ENCODE measurements around the gene UQCRHL. TPM values are rescaled to one million over a fixed set of nuclear protein-coding genes. Genes with fewer than 3 reads are reported as not detected.
"Not testable (repeated sequence)": the region's sequence is repeated elsewhere in the genome, so short reads cannot be mapped to it uniquely, and the experiment has no call there.

UQCRHL gene
- total RNA-seq, 2 experiments from 2014 or later, result 1.9 to 2.0 TPM

DNA sequence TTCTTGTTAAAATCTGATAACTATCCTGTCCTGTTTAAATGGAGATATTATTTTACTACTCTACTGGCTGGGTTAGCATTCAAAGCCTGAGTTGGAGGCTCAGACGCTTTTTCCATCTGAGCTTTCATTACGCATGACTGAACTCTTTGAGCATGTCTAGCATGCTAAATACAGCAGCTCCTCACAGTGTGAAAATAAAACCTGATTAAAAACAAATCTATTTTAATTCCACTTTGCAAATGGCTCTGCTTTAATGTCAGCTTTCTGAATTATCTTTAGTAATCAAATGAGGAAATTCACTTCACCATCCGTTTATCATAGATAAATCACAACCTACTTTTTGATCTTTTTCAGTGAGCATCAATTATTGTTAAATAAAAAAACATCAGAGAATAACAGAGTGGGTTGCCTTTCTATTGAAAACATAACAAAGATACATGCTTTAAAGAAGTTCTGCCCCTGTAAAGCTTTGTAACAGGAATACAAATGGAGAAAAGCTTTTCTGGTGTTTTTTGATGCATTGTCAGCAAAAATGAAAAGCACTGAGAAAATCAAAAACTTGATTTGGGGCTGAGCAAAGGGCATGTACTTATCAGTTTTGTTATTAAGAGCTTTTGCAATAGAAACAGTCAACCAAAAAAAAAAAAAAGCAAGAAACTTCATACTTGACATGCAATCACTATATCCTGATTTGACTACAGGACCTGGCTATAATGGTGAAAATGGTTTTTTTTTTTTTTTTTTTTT lies 36.5 kb upstream of the UQCRHL start:
- H3K4me1 Mint-ChIP-seq, result peaks cover 27% of the 10 kb centered on the region
- H3K4me3 Mint-ChIP-seq, result peak overlapping the region; percentile 25
- H3K9me3 Mint-ChIP-seq, result no peaks in the 10 kb centered on the region
- H3K27ac Mint-ChIP-seq, result no peak overlapping the region
- H3K36me3 Mint-ChIP-seq, result peaks cover 5% of the 10 kb centered on the region
- DNase-seq, result no peak
- H3K27me3 Mint-ChIP-seq, result no peaks in the 10 kb centered on the region

DNA sequence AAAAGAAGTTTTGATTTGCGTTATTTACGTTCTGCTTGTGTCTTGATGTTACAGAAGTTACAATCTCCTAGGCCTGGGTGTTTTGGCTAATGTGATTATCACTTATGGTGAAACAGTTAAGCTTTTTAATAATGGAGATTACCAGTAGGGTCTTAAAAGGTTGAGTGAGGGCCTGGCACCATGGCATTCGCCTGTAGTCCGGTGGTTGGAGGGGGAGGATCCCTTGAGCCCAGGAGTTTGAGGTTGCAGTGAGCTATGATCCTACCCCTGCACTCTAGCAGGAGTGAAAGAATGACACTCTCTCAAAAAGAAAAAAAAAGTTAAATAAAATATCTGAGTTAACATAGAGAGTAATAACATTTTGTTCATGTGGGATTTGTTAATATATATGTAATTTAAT lies 31.3 kb upstream of the UQCRHL start:
- Mint-ChIP-seq H3K36me3 (peaks cover 3% of the 10 kb centered on the region), H3K27me3 (no peaks in the 10 kb centered on the region), H3K4me1 (peaks cover 23% of the 10 kb centered on the region), H3K4me3 (no peak overlapping the region), H3K27ac (no peak overlapping the region), H3K9me3 (no peaks in the 10 kb centered on the region)
- DNase-seq, result no peak

- Mint-ChIP-seq H3K4me3 (peak overlapping the region; percentile 89), H3K36me3 (peaks cover 5% of the 10 kb centered on the region), H3K27ac (peak overlapping the region; percentile 38), H3K4me1 (peaks cover 25% of the 10 kb centered on the region), H3K9me3 (no peaks in the 10 kb centered on the region), H3K27me3 (no peaks in the 10 kb centered on the region)
- no peak for DNase-seq
These were observed 30.5 kb upstream of the UQCRHL start for GRCh38 chr1:15837931-15838330.

GRCh38 chr1:15836772-15837669 lies 29.6 kb upstream of the UQCRHL start:
- Mint-ChIP-seq H3K36me3 (peaks cover 5% of the 10 kb centered on the region), H3K27me3 (no peaks in the 10 kb centered on the region), H3K4me1 (peaks cover 26% of the 10 kb centered on the region), H3K27ac (peak overlapping the region; percentile 98), H3K4me3 (peak overlapping the region; percentile 89), H3K9me3 (no peaks in the 10 kb centered on the region)
- DNase-seq, result peak; percentile 85

DNA sequence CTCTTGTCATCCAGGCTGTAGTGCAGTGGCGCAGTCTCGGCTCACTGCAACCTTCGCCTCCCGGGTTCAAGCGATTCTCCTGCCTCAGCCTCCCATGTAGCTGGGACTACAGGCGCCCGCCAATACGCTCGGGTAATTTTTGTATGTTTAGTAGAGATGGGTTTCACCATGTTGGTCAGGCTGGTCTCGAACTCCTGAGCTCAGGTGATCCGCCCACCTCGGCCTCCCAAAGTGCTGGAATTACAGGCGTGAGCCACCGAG lies 29.0 kb upstream of the UQCRHL start:
- not testable (repeated sequence) for H3K27me3 Mint-ChIP-seq, DNase-seq, H3K9me3 Mint-ChIP-seq

DNA sequence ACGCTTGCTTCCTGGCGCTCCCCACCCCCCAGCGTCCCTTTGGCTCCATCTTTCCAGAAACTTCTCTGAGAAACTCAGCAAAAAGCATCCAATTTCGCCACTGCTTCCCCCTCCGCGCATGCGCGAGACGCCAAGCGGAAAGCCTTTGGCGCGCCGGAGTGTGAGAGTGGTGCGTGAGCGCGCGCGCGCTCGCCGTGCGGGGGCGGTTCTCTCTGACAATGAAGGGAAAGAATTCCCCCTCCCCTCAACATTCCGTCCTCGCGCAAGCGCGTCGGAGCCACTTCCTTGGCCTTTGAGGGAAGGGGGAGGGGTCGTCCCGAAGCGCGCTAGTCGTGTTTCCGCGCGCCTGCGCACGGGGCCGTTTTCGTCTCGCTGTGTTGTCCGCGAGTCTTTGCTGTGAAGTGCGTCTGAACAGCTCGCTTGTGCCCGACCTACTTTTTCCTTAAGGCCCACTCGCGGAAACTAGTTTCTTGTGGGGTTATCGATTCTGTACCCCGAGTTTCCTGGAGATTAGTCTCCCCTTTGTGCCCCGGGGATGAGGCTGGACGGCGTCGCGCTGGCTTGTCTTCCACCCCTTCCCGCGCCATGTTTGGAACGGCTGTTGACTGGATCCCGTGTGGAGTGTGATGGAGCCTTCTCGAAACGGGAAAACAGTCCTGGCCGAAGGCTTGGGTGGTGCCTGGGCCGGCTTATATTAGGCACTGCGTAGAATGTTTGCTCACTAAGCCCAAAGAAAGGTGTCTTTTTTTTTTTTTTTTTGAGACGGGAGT lies 28.5 kb upstream of the UQCRHL start:
- H3K4me1 Mint-ChIP-seq, result peaks cover 31% of the 10 kb centered on the region
- no peaks in the 10 kb centered on the region for H3K27me3 Mint-ChIP-seq
- peaks cover 10% of the 10 kb centered on the region for H3K36me3 Mint-ChIP-seq
- H3K9me3 Mint-ChIP-seq, result no peaks in the 10 kb centered on the region
- H3K27ac Mint-ChIP-seq, result peak overlapping the region; percentile 98
- peak overlapping the region; percentile 89 for H3K4me3 Mint-ChIP-seq
- peak; percentile 97 for DNase-seq

More for the DNA sequence above, 29.0 kb upstream of the UQCRHL start:
- H3K4me1 Mint-ChIP-seq, result peaks cover 31% of the 10 kb centered on the region
- H3K36me3 Mint-ChIP-seq, result not testable (repeated sequence)
- H3K27ac Mint-ChIP-seq, result peak overlapping the region; percentile 98
- H3K4me3 Mint-ChIP-seq, result peak overlapping the region; percentile 89

- Mint-ChIP-seq H3K4me3 (peak overlapping the region; percentile 89), H3K4me1 (peaks cover 31% of the 10 kb centered on the region), H3K36me3 (peaks cover 10% of the 10 kb centered on the region), H3K27ac (peak overlapping the region; percentile 98), H3K27me3 (no peaks in the 10 kb centered on the region), H3K9me3 (no peaks in the 10 kb centered on the region)
- no peak for DNase-seq
These were observed 27.8 kb upstream of the UQCRHL start for GRCh38 chr1:15835205-15835740.

DNA sequence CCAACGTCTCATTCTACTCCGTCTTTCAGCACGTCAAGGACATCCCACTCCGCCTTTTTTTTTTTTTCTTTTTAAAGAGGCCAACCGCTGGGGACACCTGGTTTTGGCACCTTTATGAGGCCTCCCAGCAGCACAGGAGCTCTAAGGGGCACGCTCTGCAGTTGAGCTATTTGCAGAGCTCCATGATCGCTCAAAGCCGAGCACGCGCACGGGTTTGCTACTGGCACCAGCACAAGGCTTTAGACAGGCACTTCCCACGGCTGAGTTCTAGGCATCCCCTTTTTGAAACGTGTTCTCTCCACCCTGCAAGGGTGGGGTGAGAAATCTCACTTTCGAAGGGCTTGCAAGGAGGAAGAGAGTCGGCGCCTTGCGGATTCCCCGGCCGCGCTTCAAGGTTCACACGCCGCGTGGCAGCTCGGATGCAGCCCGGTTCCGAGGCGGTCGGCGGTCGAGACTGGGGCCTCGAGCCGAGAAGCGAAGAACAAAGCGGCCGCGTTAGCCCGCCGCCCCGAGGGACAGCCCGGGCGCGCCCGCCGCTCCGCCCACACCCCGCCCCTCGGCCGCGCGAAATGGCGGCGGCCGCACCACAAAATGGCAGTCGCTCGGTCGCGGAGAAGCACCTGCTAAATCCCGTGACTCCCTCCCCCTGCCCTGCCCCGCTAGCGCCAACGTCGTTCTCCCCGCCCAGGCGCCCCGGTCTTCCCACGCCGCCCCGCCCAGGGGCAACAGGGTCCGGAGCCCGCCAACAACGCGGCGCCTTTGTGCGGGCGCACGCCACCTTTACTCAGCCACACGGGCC lies 27.2 kb upstream of the UQCRHL start:
- Mint-ChIP-seq H3K9me3 (no peaks in the 10 kb centered on the region), H3K4me1 (peaks cover 34% of the 10 kb centered on the region), H3K36me3 (peaks cover 10% of the 10 kb centered on the region), H3K27ac (peak overlapping the region; percentile 98), H3K4me3 (peak overlapping the region; percentile 89), H3K27me3 (no peaks in the 10 kb centered on the region)
- peak; percentile 92 for DNase-seq

DNA sequence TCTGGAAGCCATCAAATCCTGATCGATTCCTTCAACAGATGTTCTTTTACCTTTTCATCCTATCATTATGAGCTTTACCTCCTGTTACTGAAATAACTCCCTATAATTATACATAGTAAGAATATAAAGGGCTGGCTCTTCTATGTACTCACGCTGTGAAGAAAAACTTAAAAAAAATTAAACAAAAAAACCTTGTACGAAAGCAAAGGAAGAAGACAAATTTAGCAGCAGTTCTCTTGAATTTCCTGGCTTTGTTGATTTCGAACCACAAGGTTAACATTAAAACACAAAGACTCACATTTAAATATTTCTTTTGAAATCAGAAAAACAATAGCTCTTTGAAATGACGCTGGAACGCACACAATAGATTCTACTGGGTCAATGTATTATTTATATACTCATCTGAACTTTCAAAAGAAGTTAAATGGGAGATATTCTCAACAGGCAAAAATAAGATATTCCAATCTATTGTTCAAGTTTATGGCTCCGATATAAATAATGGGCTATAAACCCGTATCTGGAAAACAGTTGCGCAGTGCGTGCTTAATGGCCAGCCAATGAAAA lies 26.5 kb upstream of the UQCRHL start:
- Mint-ChIP-seq H3K9me3 (no peaks in the 10 kb centered on the region), H3K36me3 (peaks cover 10% of the 10 kb centered on the region), H3K27me3 (no peaks in the 10 kb centered on the region), H3K27ac (peak overlapping the region; percentile 98), H3K4me1 (peaks cover 34% of the 10 kb centered on the region), H3K4me3 (peak overlapping the region; percentile 89)
- DNase-seq, result no peak

DNA sequence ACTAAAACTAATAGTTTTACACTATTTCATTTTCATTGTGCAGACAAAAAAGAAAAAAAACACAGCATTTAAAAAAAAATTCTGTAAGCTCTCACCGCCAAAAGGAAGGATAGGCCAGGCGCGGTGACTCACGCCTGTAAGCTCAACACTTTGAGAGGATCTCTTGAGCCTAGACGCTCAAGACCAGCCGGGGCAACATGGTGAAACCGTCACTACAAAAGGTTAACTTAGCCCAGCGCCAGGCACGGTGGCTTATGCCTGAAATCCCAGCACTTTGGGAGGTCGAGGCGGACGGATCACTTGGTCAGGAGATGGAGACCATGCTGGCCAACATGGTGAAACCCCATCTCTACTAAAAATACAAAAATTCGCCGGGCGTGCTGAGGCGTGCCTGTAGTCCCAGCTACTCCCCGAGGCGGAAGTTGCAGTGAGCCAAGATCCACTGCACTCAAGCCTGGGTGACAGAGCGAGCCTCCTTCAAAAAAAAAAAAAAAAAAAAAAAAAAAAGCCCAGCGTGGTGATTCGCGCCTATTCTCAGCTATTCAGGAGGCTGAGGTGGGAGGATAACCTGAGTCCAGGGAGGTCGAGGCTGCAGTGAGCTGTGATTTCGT lies 25.7 kb upstream of the UQCRHL start:
- Mint-ChIP-seq H3K4me3 (peak overlapping the region; percentile 89), H3K27me3 (no peaks in the 10 kb centered on the region), H3K27ac (peak overlapping the region; percentile 98)

DNA sequence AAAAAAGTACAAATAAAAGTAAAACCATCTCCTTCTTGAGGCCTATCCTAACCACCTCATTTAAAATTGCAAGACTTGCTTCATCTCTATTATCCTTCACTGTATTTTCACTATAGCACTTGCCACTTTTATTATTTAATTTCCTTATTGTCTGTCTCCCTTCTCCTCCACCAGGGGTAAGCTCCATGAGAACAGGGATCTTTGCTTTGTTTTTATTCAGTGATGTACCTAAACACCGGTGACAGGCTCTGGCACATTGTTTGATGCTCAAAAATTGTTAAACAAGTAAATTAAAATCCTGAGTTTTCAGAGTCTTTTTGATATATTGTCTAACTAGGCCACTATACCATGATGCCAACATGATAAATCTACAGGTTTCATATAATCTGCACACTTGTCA lies 22.8 kb upstream of the UQCRHL start:
- no peaks in the 10 kb centered on the region for H3K27me3 Mint-ChIP-seq
- no peak overlapping the region for H3K27ac Mint-ChIP-seq
- H3K4me1 Mint-ChIP-seq, result peaks cover 20% of the 10 kb centered on the region
- no peak for DNase-seq
- peaks cover 7% of the 10 kb centered on the region for H3K36me3 Mint-ChIP-seq
- H3K9me3 Mint-ChIP-seq, result no peaks in the 10 kb centered on the region
- H3K4me3 Mint-ChIP-seq, result no peak overlapping the region

More for the DNA sequence above, 25.7 kb upstream of the UQCRHL start:
- peak; percentile 52 for DNase-seq
- H3K9me3 Mint-ChIP-seq, result no peaks in the 10 kb centered on the region
- H3K36me3 Mint-ChIP-seq, result peaks cover 10% of the 10 kb centered on the region
- peaks cover 34% of the 10 kb centered on the region for H3K4me1 Mint-ChIP-seq

DNA sequence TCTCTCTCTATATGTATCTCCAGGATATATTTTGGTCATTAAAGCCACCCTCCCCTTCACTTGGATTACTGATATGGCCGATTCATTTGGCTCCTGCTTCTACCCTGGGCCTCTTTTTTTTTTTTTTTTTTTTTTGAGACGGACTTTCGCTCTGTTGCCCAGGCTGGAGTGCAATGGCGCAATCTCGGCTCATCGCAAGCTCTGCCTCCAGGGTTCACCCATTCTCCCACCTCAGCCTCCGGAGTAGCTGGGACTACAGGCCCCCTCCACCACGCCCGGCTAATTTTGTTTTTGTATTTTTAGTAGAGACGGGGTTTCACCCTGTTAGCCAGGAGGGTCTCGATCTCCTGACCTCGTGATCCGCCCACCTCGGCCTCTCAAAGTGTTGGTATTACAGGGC lies 21.5 kb upstream of the UQCRHL start:
- H3K36me3 Mint-ChIP-seq, H3K27me3 Mint-ChIP-seq, H3K27ac Mint-ChIP-seq, H3K4me3 Mint-ChIP-seq, DNase-seq, H3K9me3 Mint-ChIP-seq: not testable (repeated sequence)
- H3K4me1 Mint-ChIP-seq, result peaks cover 19% of the 10 kb centered on the region

DNA sequence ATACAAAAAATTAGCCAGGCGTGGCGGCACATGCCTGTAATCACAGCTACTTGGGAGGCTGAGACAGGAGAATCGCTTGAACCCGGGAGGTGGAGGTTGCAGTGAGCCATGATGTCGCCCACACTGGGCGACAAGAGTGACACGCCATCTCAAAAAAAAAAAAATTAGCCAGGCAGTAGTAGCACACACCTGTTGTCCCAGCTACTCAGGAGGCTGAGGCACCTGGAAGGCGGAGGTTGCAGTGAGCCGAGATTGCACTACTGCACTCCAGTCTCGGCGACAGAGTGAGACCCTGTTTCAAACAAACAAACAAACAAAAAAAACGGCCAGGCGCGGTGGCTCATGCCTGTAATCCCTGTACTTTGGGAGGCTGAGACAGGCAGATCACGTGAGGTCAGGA lies 20.1 kb upstream of the UQCRHL start:
- H3K27me3 Mint-ChIP-seq, H3K9me3 Mint-ChIP-seq, H3K36me3 Mint-ChIP-seq, H3K27ac Mint-ChIP-seq, DNase-seq, H3K4me3 Mint-ChIP-seq, H3K4me1 Mint-ChIP-seq: not testable (repeated sequence)
